ENCODE results near the gene MRM3.
"Not testable (repeated sequence)": the region's sequence is repeated elsewhere in the genome, so short reads cannot be mapped to it uniquely, and the experiment has no call there.

Gene MRM3

GRCh38 chr17:807523-808294 lies 25.6 kb downstream of the MRM3 start:
- Histone ChIP-seq H3K4me3 (ENCODE audit: low read length) (no peak overlapping the region), H3K9me3 (ENCODE audit: control insufficient read depth, low read length) (no peaks in the 10 kb centered on the region), H3K27me3 (replicated peaks; ENCODE audit: control insufficient read depth, insufficient read depth, low read length) (no peaks in the 10 kb centered on the region), H3K9ac (ENCODE audit: low read length) (no peak overlapping the region), H3K4me1 (ENCODE audit: control insufficient read depth, insufficient read depth, low read length) (no peaks in the 10 kb centered on the region), H3K36me3 (ENCODE audit: control insufficient read depth, insufficient read depth, low read length, severe bottlenecking) (no peaks in the 10 kb centered on the region)
- no peak for DNase-seq (ENCODE audit: low read depth)

- DNase-seq (ENCODE audit: low read depth), result no peak
- H3K9me3 ChIP-seq (ENCODE audit: control insufficient read depth, low read length), result no peaks in the 10 kb centered on the region
- no peak overlapping the region for H3K9ac ChIP-seq (ENCODE audit: low read length)
- no peaks in the 10 kb centered on the region for H3K27me3 ChIP-seq (replicated peaks; ENCODE audit: control insufficient read depth, insufficient read depth, low read length)
- H3K4me3 ChIP-seq (ENCODE audit: low read length), result no peak overlapping the region
- H3K36me3 ChIP-seq (ENCODE audit: control insufficient read depth, insufficient read depth, low read length, severe bottlenecking), result no peaks in the 10 kb centered on the region
- peaks cover 2% of the 10 kb centered on the region for H3K4me1 ChIP-seq (ENCODE audit: control insufficient read depth, insufficient read depth, low read length)
Measured at GRCh38 chr17:811051-811784, 29.1 kb downstream of the MRM3 start.

- Histone ChIP-seq H3K9me3 (ENCODE audit: control insufficient read depth, low read length) (no peaks in the 10 kb centered on the region), H3K27me3 (replicated peaks; ENCODE audit: control insufficient read depth, insufficient read depth, low read length) (no peaks in the 10 kb centered on the region), H3K4me3 (ENCODE audit: low read length) (no peak overlapping the region), H3K4me1 (ENCODE audit: control insufficient read depth, insufficient read depth, low read length) (peaks cover 2% of the 10 kb centered on the region), H3K36me3 (ENCODE audit: control insufficient read depth, insufficient read depth, low read length, severe bottlenecking) (no peaks in the 10 kb centered on the region), H3K9ac (ENCODE audit: low read length) (no peak overlapping the region)
- no peak for DNase-seq (ENCODE audit: low read depth)
Measured at GRCh38 chr17:812638-813204, 30.6 kb downstream of the MRM3 start.

- no peak overlapping the region for H3K9ac ChIP-seq (ENCODE audit: low read length)
- H3K27me3 ChIP-seq (replicated peaks; ENCODE audit: control insufficient read depth, insufficient read depth, low read length), result no peaks in the 10 kb centered on the region
- H3K9me3 ChIP-seq (ENCODE audit: control insufficient read depth, low read length), result no peaks in the 10 kb centered on the region
- H3K36me3 ChIP-seq (ENCODE audit: control insufficient read depth, insufficient read depth, low read length, severe bottlenecking), result no peaks in the 10 kb centered on the region
- peaks cover 2% of the 10 kb centered on the region for H3K4me1 ChIP-seq (ENCODE audit: control insufficient read depth, insufficient read depth, low read length)
- H3K4me3 ChIP-seq (ENCODE audit: low read length), result no peak overlapping the region
- no peak for DNase-seq (ENCODE audit: low read depth)
Measured at GRCh38 chr17:814371-814770, 32.2 kb downstream of the MRM3 start.

- H3K4me1 ChIP-seq (ENCODE audit: control insufficient read depth, insufficient read depth, low read length), result peaks cover under 1% of the 10 kb centered on the region
- no peaks in the 10 kb centered on the region for H3K36me3 ChIP-seq (ENCODE audit: control insufficient read depth, insufficient read depth, low read length, severe bottlenecking)
- no peaks in the 10 kb centered on the region for H3K27me3 ChIP-seq (replicated peaks; ENCODE audit: control insufficient read depth, insufficient read depth, low read length)
- no peak overlapping the region for H3K4me3 ChIP-seq (ENCODE audit: low read length)
- no peak for DNase-seq (ENCODE audit: low read depth)
- no peak overlapping the region for H3K9ac ChIP-seq (ENCODE audit: low read length)
- H3K9me3 ChIP-seq (ENCODE audit: control insufficient read depth, low read length), result no peaks in the 10 kb centered on the region
Measured at GRCh38 chr17:819251-819650, 37.1 kb downstream of the MRM3 start.

GRCh38 chr17:823501-823902 lies 41.3 kb downstream of the MRM3 start:
- Histone ChIP-seq H3K4me1 (ENCODE audit: control insufficient read depth, insufficient read depth, low read length) (no peaks in the 10 kb centered on the region), H3K9me3 (ENCODE audit: control insufficient read depth, low read length) (no peaks in the 10 kb centered on the region), H3K9ac (ENCODE audit: low read length) (no peak overlapping the region), H3K36me3 (ENCODE audit: control insufficient read depth, insufficient read depth, low read length, severe bottlenecking) (no peaks in the 10 kb centered on the region), H3K27me3 (replicated peaks; ENCODE audit: control insufficient read depth, insufficient read depth, low read length) (no peaks in the 10 kb centered on the region), H3K4me3 (ENCODE audit: low read length) (no peak overlapping the region)
- DNase-seq (ENCODE audit: low read depth), result no peak

GRCh38 chr17:824378-824777 lies 42.2 kb downstream of the MRM3 start:
- H3K9me3 ChIP-seq (ENCODE audit: control insufficient read depth, low read length), result no peaks in the 10 kb centered on the region
- H3K4me1 ChIP-seq (ENCODE audit: control insufficient read depth, insufficient read depth, low read length), result no peaks in the 10 kb centered on the region
- H3K4me3 ChIP-seq (ENCODE audit: low read length), result no peak overlapping the region
- H3K27me3 ChIP-seq (replicated peaks; ENCODE audit: control insufficient read depth, insufficient read depth, low read length), result no peaks in the 10 kb centered on the region
- no peak for DNase-seq (ENCODE audit: low read depth)
- no peaks in the 10 kb centered on the region for H3K36me3 ChIP-seq (ENCODE audit: control insufficient read depth, insufficient read depth, low read length, severe bottlenecking)
- H3K9ac ChIP-seq (ENCODE audit: low read length), result no peak overlapping the region

GRCh38 chr17:825216-825615 lies 43.1 kb downstream of the MRM3 start:
- H3K9me3 ChIP-seq (ENCODE audit: control insufficient read depth, low read length), result no peaks in the 10 kb centered on the region
- H3K4me3 ChIP-seq (ENCODE audit: low read length), result no peak overlapping the region
- DNase-seq (ENCODE audit: low read depth), result no peak
- no peak overlapping the region for H3K9ac ChIP-seq (ENCODE audit: low read length)
- H3K36me3 ChIP-seq (ENCODE audit: control insufficient read depth, insufficient read depth, low read length, severe bottlenecking), result no peaks in the 10 kb centered on the region
- H3K27me3 ChIP-seq (replicated peaks; ENCODE audit: control insufficient read depth, insufficient read depth, low read length), result no peaks in the 10 kb centered on the region
- H3K4me1 ChIP-seq (ENCODE audit: control insufficient read depth, insufficient read depth, low read length), result no peaks in the 10 kb centered on the region

- no peak for DNase-seq (ENCODE audit: low read depth)
- H3K27me3 ChIP-seq (replicated peaks; ENCODE audit: control insufficient read depth, insufficient read depth, low read length), result no peaks in the 10 kb centered on the region
- no peaks in the 10 kb centered on the region for H3K36me3 ChIP-seq (ENCODE audit: control insufficient read depth, insufficient read depth, low read length, severe bottlenecking)
- H3K9me3 ChIP-seq (ENCODE audit: control insufficient read depth, low read length), result no peaks in the 10 kb centered on the region
- H3K9ac ChIP-seq (ENCODE audit: low read length), result no peak overlapping the region
- no peaks in the 10 kb centered on the region for H3K4me1 ChIP-seq (ENCODE audit: control insufficient read depth, insufficient read depth, low read length)
- no peak overlapping the region for H3K4me3 ChIP-seq (ENCODE audit: low read length)
Measured at GRCh38 chr17:826778-827177, 44.6 kb downstream of the MRM3 start.

- Histone ChIP-seq H3K36me3 (ENCODE audit: control insufficient read depth, insufficient read depth, low read length, severe bottlenecking) (no peaks in the 10 kb centered on the region), H3K27me3 (replicated peaks; ENCODE audit: control insufficient read depth, insufficient read depth, low read length) (no peaks in the 10 kb centered on the region), H3K4me3 (ENCODE audit: low read length) (no peak overlapping the region), H3K9me3 (ENCODE audit: control insufficient read depth, low read length) (no peaks in the 10 kb centered on the region), H3K9ac (ENCODE audit: low read length) (no peak overlapping the region), H3K4me1 (ENCODE audit: control insufficient read depth, insufficient read depth, low read length) (no peaks in the 10 kb centered on the region)
- DNase-seq (ENCODE audit: low read depth), result no peak
Measured at GRCh38 chr17:828761-829160, 46.6 kb downstream of the MRM3 start.

- not testable (repeated sequence) for H3K36me3 ChIP-seq (ENCODE audit: control insufficient read depth, insufficient read depth, low read length, severe bottlenecking); H3K27me3 ChIP-seq (replicated peaks; ENCODE audit: control insufficient read depth, insufficient read depth, low read length); H3K4me1 ChIP-seq (ENCODE audit: control insufficient read depth, insufficient read depth, low read length)
Measured at GRCh38 chr17:829614-830013, 47.5 kb downstream of the MRM3 start.

More at GRCh38 chr17:829614-830013, 47.5 kb downstream of the MRM3 start:
- DNase-seq (ENCODE audit: low read depth); H3K9me3 ChIP-seq (ENCODE audit: control insufficient read depth, low read length); H3K4me3 ChIP-seq (ENCODE audit: low read length); H3K9ac ChIP-seq (ENCODE audit: low read length): not testable (repeated sequence)
